ENCODE measurements around the gene CHMP6. TPM values are rescaled to one million over a fixed set of nuclear protein-coding genes. Genes with fewer than 3 reads are reported as not detected.

Gene CHMP6
- total RNA-seq, 1 experiment from 2014 or later, result 17.4 TPM

GRCh38 chr17:81037026-81037797 is 45.6 kb downstream of the CHMP6 start:
- Histone ChIP-seq H3F3A (ENCODE audit: insufficient read depth, low read depth) (peaks cover 17% of the 10 kb centered on the region; the same call in 1 of the 2 replicates), H3K4me1 (replicated peaks; ENCODE audit: insufficient read depth) (peaks cover 51% of the 10 kb centered on the region)
- BruUV-seq (replicated peaks), result TSS peak; percentile 76

GRCh38 chr17:81037798-81038733 is 46.4 kb downstream of the CHMP6 start:
- Histone ChIP-seq H3K4me2 (peak overlapping the region; percentile 98), H3K9me2 (ENCODE audit: insufficient read depth) (no peaks in the 10 kb centered on the region), H3K4me3 (peak overlapping the region; percentile 32; the same call in 1 of the 2 replicates), H3K79me2 (ENCODE audit: low read depth) (peaks cover 70% of the 10 kb centered on the region), H3K9me3 (ENCODE audit: insufficient read depth, low read depth) (no peaks in the 10 kb centered on the region), H4K20me1 (ENCODE audit: insufficient read depth) (peaks cover 14% of the 10 kb centered on the region; the same call in 1 of the 2 replicates), H3K27ac (peak overlapping the region; percentile 93), H3K4me1 (replicated peaks; ENCODE audit: insufficient read depth) (peaks cover 54% of the 10 kb centered on the region), H3F3A (ENCODE audit: insufficient read depth, low read depth) (peaks cover 19% of the 10 kb centered on the region; the same call in 1 of the 2 replicates), H3K36me3 (ENCODE audit: low read depth) (no peaks in the 10 kb centered on the region), H2AFZ (no peak overlapping the region), H3K27me3 (ENCODE audit: insufficient read depth, low read depth) (no peaks in the 10 kb centered on the region)
- CTCF ChIA-PET, result interaction anchor here (0.7 to 1.2 kb wide), 2 partner anchors 57 to 60 kb away, joined by 3 to 4 read pairs; no protein-coding TSS in a partner anchor
- POLR2A ChIA-PET (ENCODE audit: unreplicated experiment), result interaction anchor here (0.5 to 1.5 kb wide), 12 partner anchors 7 to 950 kb away, joined by 3 to 26 read pairs (median 4); no protein-coding TSS in a partner anchor
- DNase-seq, result peak; percentile 74 to 86
- intact Hi-C loops (cut with micrococcal nuclease; ENCODE audit: unreplicated experiment), result loop anchor here (1.0 kb wide), 4 partner anchors 12 to 57 kb away; no protein-coding TSS in a partner anchor
- BruUV-seq (replicated peaks), result no TSS peak
- no peak for TF ChIP-seq CTCF (conservative IDR thresholded peaks at IDR 0.05)
- TF ChIP-seq EZH2 (IDR thresholded peaks at IDR 0.05; ENCODE audit: low read depth), result no peak

More at GRCh38 chr17:81037026-81037797, 45.6 kb downstream of the CHMP6 start:
- POLR2A ChIA-PET (ENCODE audit: unreplicated experiment), result interaction anchor here (0.5 to 1.5 kb wide), 16 partner anchors 8 to 949 kb away, joined by 3 to 26 read pairs (median 4); no protein-coding TSS in a partner anchor
- CTCF ChIA-PET, result interaction anchor here (0.7 to 1.2 kb wide), 4 partner anchors 12 to 65 kb away, joined by 3 to 4 read pairs (median 4); no protein-coding TSS in a partner anchor
- Histone ChIP-seq H4K20me1 (ENCODE audit: insufficient read depth) (peaks cover 14% of the 10 kb centered on the region; the same call in 1 of the 2 replicates), H3K27me3 (ENCODE audit: insufficient read depth, low read depth) (no peaks in the 10 kb centered on the region), H3K36me3 (ENCODE audit: low read depth) (no peaks in the 10 kb centered on the region), H3K79me2 (ENCODE audit: low read depth) (peaks cover 62% of the 10 kb centered on the region), H2AFZ (no peak overlapping the region), H3K4me3 (peak overlapping the region; percentile 66), H3K27ac (peak overlapping the region; percentile 93), H3K9me3 (ENCODE audit: insufficient read depth, low read depth) (no peaks in the 10 kb centered on the region), H3K4me2 (peak overlapping the region; percentile 98), H3K9me2 (ENCODE audit: insufficient read depth) (no peaks in the 10 kb centered on the region)
- TF ChIP-seq EZH2 (IDR thresholded peaks at IDR 0.05; ENCODE audit: low read depth) (no peak), CTCF (conservative IDR thresholded peaks at IDR 0.05) (no peak)
- DNase-seq, result peak; percentile 95 to 96
- intact Hi-C loops (cut with micrococcal nuclease; ENCODE audit: unreplicated experiment), result loop anchor here (1.0 kb wide), 4 partner anchors 13 to 58 kb away; no protein-coding TSS in a partner anchor

GRCh38 chr17:81039096-81039495 is 47.5 kb downstream of the CHMP6 start:
- Histone ChIP-seq H3K36me3 (ENCODE audit: low read depth) (no peaks in the 10 kb centered on the region), H2AFZ (no peak overlapping the region), H4K20me1 (ENCODE audit: insufficient read depth) (peaks cover 14% of the 10 kb centered on the region; the same call in 1 of the 2 replicates), H3F3A (ENCODE audit: insufficient read depth, low read depth) (peaks cover 27% of the 10 kb centered on the region; the same call in 1 of the 2 replicates), H3K4me3 (no peak overlapping the region), H3K79me2 (ENCODE audit: low read depth) (peaks cover 76% of the 10 kb centered on the region), H3K27me3 (ENCODE audit: insufficient read depth, low read depth) (no peaks in the 10 kb centered on the region), H3K27ac (no peak overlapping the region), H3K4me1 (replicated peaks; ENCODE audit: insufficient read depth) (peaks cover 61% of the 10 kb centered on the region), H3K9me2 (ENCODE audit: insufficient read depth) (no peaks in the 10 kb centered on the region), H3K4me2 (peak overlapping the region; percentile 72; the same call in 1 of the 2 replicates), H3K9me3 (ENCODE audit: insufficient read depth, low read depth) (no peaks in the 10 kb centered on the region)
- BruUV-seq (replicated peaks), result no TSS peak
- no peak for DNase-seq
- POLR2A ChIA-PET (ENCODE audit: unreplicated experiment), result no interaction called here
- CTCF ChIA-PET, result no interaction called here
- TF ChIP-seq EZH2 (IDR thresholded peaks at IDR 0.05; ENCODE audit: low read depth) (no peak), CTCF (conservative IDR thresholded peaks at IDR 0.05) (no peak)
- intact Hi-C loops (cut with micrococcal nuclease; ENCODE audit: unreplicated experiment), result no loop called here

Data from PC-9 (cell line).